ENCODE data around the gene RSPO3. TPM values are rescaled to one million over a fixed set of nuclear protein-coding genes. Genes with fewer than 3 reads are reported as not detected.
"Not testable (repeated sequence)": the region's sequence is repeated elsewhere in the genome, so short reads cannot be mapped to it uniquely, and the experiment has no call there.

The RSPO3 gene
- total RNA-seq, 2 experiments from 2014 or later: not detected

- H3K4me3 Mint-ChIP-seq: no peak overlapping the region
- H3K27me3 Mint-ChIP-seq: peaks cover 17% of the 10 kb centered on the region
- no peak overlapping the region for H3K27ac Mint-ChIP-seq
- H3K9me3 Mint-ChIP-seq: no peaks in the 10 kb centered on the region
- ATAC-seq (ENCODE audit: low read depth) (no peak), DNase-seq (no peak)
- POLR2A ChIA-PET: no interaction called here
- no peaks in the 10 kb centered on the region for H3K36me3 Mint-ChIP-seq
- H3K4me1 Mint-ChIP-seq: no peaks in the 10 kb centered on the region
These were observed 89.2 kb downstream of the RSPO3 start for GRCh38 chr6:127207591-127208120.

- POLR2A ChIA-PET: no interaction called here
- peaks cover 18% of the 10 kb centered on the region for H3K27me3 Mint-ChIP-seq
- ATAC-seq (ENCODE audit: low read depth) (no peak), DNase-seq (no peak)
- no peak overlapping the region for H3K27ac Mint-ChIP-seq
- no peak overlapping the region for H3K4me3 Mint-ChIP-seq
- no peaks in the 10 kb centered on the region for H3K36me3 Mint-ChIP-seq
- H3K4me1 Mint-ChIP-seq: no peaks in the 10 kb centered on the region
- H3K9me3 Mint-ChIP-seq: no peaks in the 10 kb centered on the region
These were observed 92.3 kb downstream of the RSPO3 start for GRCh38 chr6:127210725-127211124.

- no peaks in the 10 kb centered on the region for H3K36me3 Mint-ChIP-seq
- H3K9me3 Mint-ChIP-seq: no peaks in the 10 kb centered on the region
- H3K4me3 Mint-ChIP-seq: no peak overlapping the region
- DNase-seq (no peak), ATAC-seq (ENCODE audit: low read depth) (no peak)
- POLR2A ChIA-PET: no interaction called here
- H3K4me1 Mint-ChIP-seq: no peaks in the 10 kb centered on the region
- peaks cover 24% of the 10 kb centered on the region for H3K27me3 Mint-ChIP-seq
- H3K27ac Mint-ChIP-seq: no peak overlapping the region
These were observed 93.9 kb downstream of the RSPO3 start for GRCh38 chr6:127212376-127212775.

- DNase-seq; H3K4me3 Mint-ChIP-seq; H3K36me3 Mint-ChIP-seq; ATAC-seq (ENCODE audit: low read depth); POLR2A ChIA-PET; H3K27ac Mint-ChIP-seq; H3K27me3 Mint-ChIP-seq; H3K4me1 Mint-ChIP-seq; H3K9me3 Mint-ChIP-seq: not testable (repeated sequence)
These were observed 95.6 kb downstream of the RSPO3 start for GRCh38 chr6:127214032-127214431.

- H3K27me3 Mint-ChIP-seq; H3K4me3 Mint-ChIP-seq; H3K4me1 Mint-ChIP-seq; POLR2A ChIA-PET; H3K36me3 Mint-ChIP-seq; ATAC-seq (ENCODE audit: low read depth); DNase-seq; H3K27ac Mint-ChIP-seq; H3K9me3 Mint-ChIP-seq: not testable (repeated sequence)
These were observed 96.1 kb downstream of the RSPO3 start for GRCh38 chr6:127214531-127214930.

- DNase-seq (no peak), ATAC-seq (ENCODE audit: low read depth) (no peak)
- Mint-ChIP-seq H3K36me3 (no peaks in the 10 kb centered on the region), H3K4me3 (no peak overlapping the region), H3K27ac (no peak overlapping the region), H3K4me1 (no peaks in the 10 kb centered on the region), H3K9me3 (no peaks in the 10 kb centered on the region), H3K27me3 (peaks cover 8% of the 10 kb centered on the region)
- POLR2A ChIA-PET: no interaction called here
These were observed 97.5 kb downstream of the RSPO3 start for GRCh38 chr6:127215931-127216330.

- ATAC-seq (ENCODE audit: low read depth) (no peak), DNase-seq (no peak)
- no peak overlapping the region for H3K27ac Mint-ChIP-seq
- POLR2A ChIA-PET: no interaction called here
- no peaks in the 10 kb centered on the region for H3K9me3 Mint-ChIP-seq
- peaks cover 8% of the 10 kb centered on the region for H3K27me3 Mint-ChIP-seq
- no peaks in the 10 kb centered on the region for H3K4me1 Mint-ChIP-seq
- no peak overlapping the region for H3K4me3 Mint-ChIP-seq
- H3K36me3 Mint-ChIP-seq: no peaks in the 10 kb centered on the region
These were observed 98.6 kb downstream of the RSPO3 start for GRCh38 chr6:127216810-127217789.

- Mint-ChIP-seq H3K27ac (no peak overlapping the region), H3K27me3 (peaks cover 12% of the 10 kb centered on the region), H3K4me3 (no peak overlapping the region), H3K4me1 (no peaks in the 10 kb centered on the region), H3K9me3 (no peaks in the 10 kb centered on the region), H3K36me3 (no peaks in the 10 kb centered on the region)
- DNase-seq: no peak
- ATAC-seq (ENCODE audit: low read depth): no peak
- POLR2A ChIA-PET: no interaction called here
These were observed 101.4 kb downstream of the RSPO3 start for GRCh38 chr6:127219869-127220268.

- H3K4me3 Mint-ChIP-seq: no peak overlapping the region
- POLR2A ChIA-PET: no interaction called here
- peaks cover 6% of the 10 kb centered on the region for H3K27me3 Mint-ChIP-seq
- no peaks in the 10 kb centered on the region for H3K36me3 Mint-ChIP-seq
- H3K9me3 Mint-ChIP-seq: no peaks in the 10 kb centered on the region
- ATAC-seq (ENCODE audit: low read depth): no peak
- no peaks in the 10 kb centered on the region for H3K4me1 Mint-ChIP-seq
- no peak overlapping the region for H3K27ac Mint-ChIP-seq
- DNase-seq: no peak
These were observed 102.7 kb downstream of the RSPO3 start for GRCh38 chr6:127221201-127221600.

- H3K4me3 Mint-ChIP-seq: no peak overlapping the region
- no peaks in the 10 kb centered on the region for H3K9me3 Mint-ChIP-seq
- peaks cover 4% of the 10 kb centered on the region for H3K27me3 Mint-ChIP-seq
- no peak for ATAC-seq (ENCODE audit: low read depth)
- no peaks in the 10 kb centered on the region for H3K36me3 Mint-ChIP-seq
- H3K4me1 Mint-ChIP-seq: no peaks in the 10 kb centered on the region
- POLR2A ChIA-PET: no interaction called here
- no peak overlapping the region for H3K27ac Mint-ChIP-seq
- DNase-seq: no peak
These were observed 103.9 kb downstream of the RSPO3 start for GRCh38 chr6:127222418-127222817.

- DNase-seq (no peak), ATAC-seq (ENCODE audit: low read depth) (no peak)
- no peak overlapping the region for H3K4me3 Mint-ChIP-seq
- H3K9me3 Mint-ChIP-seq: peaks cover 4% of the 10 kb centered on the region
- no peak overlapping the region for H3K27ac Mint-ChIP-seq
- H3K27me3 Mint-ChIP-seq: peaks cover 4% of the 10 kb centered on the region
- POLR2A ChIA-PET: no interaction called here
- H3K36me3 Mint-ChIP-seq: no peaks in the 10 kb centered on the region
- H3K4me1 Mint-ChIP-seq: no peaks in the 10 kb centered on the region
These were observed 107.0 kb downstream of the RSPO3 start for GRCh38 chr6:127225497-127225896.

- H3K27me3 Mint-ChIP-seq; DNase-seq; H3K36me3 Mint-ChIP-seq; H3K4me3 Mint-ChIP-seq; H3K27ac Mint-ChIP-seq; ATAC-seq (ENCODE audit: low read depth); H3K4me1 Mint-ChIP-seq; POLR2A ChIA-PET; H3K9me3 Mint-ChIP-seq: not testable (repeated sequence)
These were observed 115.3 kb downstream of the RSPO3 start for GRCh38 chr6:127233819-127234218.

- DNase-seq (no peak), ATAC-seq (ENCODE audit: low read depth) (no peak)
- H3K9me3 Mint-ChIP-seq: no peaks in the 10 kb centered on the region
- no peak overlapping the region for H3K4me3 Mint-ChIP-seq
- no peaks in the 10 kb centered on the region for H3K4me1 Mint-ChIP-seq
- H3K27me3 Mint-ChIP-seq: no peaks in the 10 kb centered on the region
- no peaks in the 10 kb centered on the region for H3K36me3 Mint-ChIP-seq
- H3K27ac Mint-ChIP-seq: no peak overlapping the region
- POLR2A ChIA-PET: no interaction called here
These were observed 125.0 kb downstream of the RSPO3 start for GRCh38 chr6:127243501-127243900.

Data from activated naive CD8-positive, alpha-beta T cell treated with anti-CD3 and anti-CD28 coated beads, Interleukin-2, amount 10 ng/mL, durations not matched to agents 7 days and 5 days (primary cell).